T-helper 2 cell (primary cell): ENCODE data around the gene RPL27.
A peak's percentile ranks its signal among the peaks of the same experiment; 100 is the strongest.
"Not testable (repeated sequence)": the region's sequence is repeated elsewhere in the genome, so short reads cannot be mapped to it uniquely, and the experiment has no call there.

Experiments
- DNase-seq, 5 experiments: peaks; one replicate each; pipeline versions ENCODE4 v3.0.0 to v3.0.0-alpha.2; 2012 to 2022

Gene RPL27

GRCh38 chr17:42993913-42994312 is 4.3 kb upstream of the RPL27 start:
- not testable (repeated sequence) for DNase-seq

GRCh38 chr17:42997390-42997983 is 732 bp upstream of the RPL27 start:
- no peak for DNase-seq

- no peak for DNase-seq
Measured at GRCh38 chr17:42999003-42999525, 845 bp downstream of the RPL27 start.

GRCh38 chr17:43000894-43001293 is 2.7 kb downstream of the RPL27 start:
- DNase-seq: not testable (repeated sequence)

- no peak for DNase-seq
Measured at GRCh38 chr17:43003542-43004172, 5.4 kb downstream of the RPL27 start.

GRCh38 chr17:43006639-43007551 is 8.7 kb downstream of the RPL27 start, which contains the start of gene IFI35:
TSS of gene IFI35 (plus strand) at chr17:43006784. CDS start at chr17:43006948, 164 bp downstream.
- peak; percentile 52 to 92 (median 73) for DNase-seq

DNA sequence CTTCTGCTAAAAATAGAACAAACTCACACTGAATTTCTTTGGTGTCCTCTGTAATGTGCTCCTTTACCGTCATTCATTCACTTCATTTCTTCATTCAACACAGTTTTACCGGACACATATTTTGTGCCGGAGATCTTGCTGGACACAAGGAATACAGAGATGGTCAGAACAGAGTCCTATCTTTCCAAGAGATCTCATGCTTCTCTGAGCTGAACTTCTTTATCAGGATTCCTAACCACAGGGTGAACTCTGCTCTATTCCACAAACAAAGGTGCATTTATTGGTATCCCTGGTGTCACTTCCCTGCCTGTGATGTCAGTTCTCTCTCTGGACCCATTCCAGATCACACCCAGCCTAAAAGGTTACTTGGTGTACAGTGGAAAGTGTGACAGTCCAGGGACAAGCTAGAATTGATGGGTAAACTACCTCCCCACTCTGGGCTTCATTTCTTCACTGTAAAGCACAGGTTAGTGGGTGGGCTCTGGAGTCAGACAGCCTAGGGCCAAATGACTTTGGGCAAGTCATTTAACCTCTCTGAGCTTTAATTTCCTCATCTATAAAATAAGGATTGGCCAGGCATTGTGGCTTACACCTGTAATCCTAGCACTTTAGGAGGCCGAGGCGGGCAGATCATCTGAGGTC is 12.6 kb downstream of the RPL27 start:
- no peak for DNase-seq

DNA sequence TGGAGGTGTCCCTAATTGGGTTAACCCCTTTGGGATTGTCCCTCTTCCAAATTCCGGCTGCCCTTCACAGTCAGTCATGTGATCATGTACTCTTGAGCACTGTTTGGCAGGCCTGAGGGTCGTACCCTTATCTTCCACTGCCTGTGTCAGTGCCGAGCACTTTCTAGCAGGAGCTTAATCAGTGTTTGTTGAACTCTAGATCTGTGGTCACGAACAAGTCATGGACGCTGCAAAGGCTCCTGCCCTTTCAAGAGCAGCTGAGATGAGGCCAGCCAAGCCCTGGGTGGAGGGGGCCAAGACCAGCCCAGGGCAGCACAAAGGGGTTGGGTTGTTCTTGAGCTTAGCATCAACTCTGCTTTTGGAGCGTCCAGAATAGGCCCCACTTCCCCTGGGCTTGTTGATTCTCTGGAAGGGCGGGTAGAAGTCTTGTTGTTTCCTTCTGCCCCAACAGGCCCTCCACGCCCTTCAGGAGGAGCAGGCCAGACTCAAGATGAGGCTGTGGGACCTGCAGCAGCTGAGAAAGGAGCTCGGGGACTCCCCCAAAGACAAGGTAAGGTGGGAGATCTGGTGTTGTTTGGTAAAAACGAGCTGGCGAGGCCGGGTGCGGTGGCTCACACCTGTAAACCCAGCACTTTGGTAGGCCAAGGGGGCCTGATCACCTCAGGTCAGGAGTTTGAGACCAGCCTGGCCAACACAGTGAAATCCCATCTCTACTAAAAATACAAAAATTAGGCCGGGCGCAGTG is 13.7 kb downstream of the RPL27 start:
- DNase-seq: no peak

- DNase-seq: no peak
Measured at GRCh38 chr17:43013296-43013695, 15.1 kb downstream of the RPL27 start.

DNA sequence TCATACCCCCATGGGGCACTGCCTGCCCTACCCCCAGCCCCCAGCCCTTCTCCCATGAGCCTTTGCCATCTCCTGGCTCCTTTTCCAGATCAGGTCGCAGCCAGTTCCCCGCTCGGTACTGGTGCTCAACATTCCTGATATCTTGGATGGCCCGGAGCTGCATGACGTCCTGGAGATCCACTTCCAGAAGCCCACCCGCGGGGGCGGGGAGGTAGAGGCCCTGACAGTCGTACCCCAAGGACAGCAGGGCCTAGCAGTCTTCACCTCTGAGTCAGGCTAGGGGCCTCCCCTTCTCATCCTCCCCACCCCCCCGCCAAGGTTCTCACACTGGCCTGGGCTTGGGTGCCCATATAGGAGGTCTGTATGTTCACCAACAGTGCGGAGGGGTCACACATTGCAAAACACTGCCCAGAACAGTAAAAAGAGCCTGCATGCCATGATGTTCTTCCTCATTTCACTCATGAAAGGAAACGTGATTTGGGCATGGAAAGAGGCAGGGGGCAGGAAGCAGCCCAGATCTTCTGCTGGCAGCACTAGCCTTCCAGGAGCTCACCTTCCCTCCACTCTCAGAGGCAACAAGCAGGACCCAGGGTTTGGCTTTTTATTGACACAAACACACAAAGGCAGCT is 15.9 kb downstream of the RPL27 start:
- DNase-seq: no peak

GRCh38 chr17:43014649-43015542 is 16.7 kb downstream of the RPL27 start:
- no peak for DNase-seq

- no peak for DNase-seq
Measured at GRCh38 chr17:43015579-43015978, 17.4 kb downstream of the RPL27 start.

GRCh38 chr17:43016216-43016615 is 18.0 kb downstream of the RPL27 start:
- no peak for DNase-seq

DNA sequence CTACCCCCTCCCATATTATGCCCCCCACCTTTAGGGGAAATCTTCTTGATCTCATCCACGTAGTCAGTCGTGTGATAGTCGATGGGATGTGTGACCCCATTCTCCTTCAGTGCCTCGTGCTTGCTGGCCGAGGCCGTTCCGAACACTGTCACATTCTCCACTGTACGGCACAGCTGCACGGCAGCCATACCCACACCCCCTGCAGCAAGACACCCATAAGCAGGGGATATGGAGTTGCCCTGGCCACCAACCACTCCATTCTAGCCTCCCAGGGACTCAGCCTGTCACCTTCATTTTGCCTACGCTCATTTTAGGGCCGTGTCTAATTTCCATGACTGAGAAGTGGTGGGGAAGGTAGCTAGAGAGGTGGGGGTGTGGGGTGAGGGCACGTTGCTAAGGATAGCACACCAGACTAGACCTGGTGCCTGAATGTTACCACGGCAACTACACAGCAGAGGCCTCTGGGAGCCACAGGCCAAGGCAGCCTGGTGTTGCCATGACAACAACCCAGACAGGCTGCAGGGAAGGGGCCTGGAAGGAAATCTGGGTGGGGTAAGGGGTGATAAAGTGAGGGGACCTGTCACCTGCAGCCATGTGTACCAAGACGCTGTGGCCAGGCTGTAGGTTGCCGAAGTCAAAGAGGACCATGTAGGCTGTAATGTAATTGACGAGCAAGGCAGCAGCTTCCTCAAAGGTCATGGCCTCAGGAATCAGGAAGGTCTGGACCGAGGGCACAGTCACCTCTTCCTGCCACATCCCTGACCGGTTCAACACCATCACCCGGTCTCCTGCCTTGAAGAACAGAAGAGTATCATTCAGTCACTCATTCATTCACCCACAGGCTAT is 20.0 kb downstream of the RPL27 start:
- peak in 2 of 5 experiments; percentile 26 to 55 for DNase-seq

DNA sequence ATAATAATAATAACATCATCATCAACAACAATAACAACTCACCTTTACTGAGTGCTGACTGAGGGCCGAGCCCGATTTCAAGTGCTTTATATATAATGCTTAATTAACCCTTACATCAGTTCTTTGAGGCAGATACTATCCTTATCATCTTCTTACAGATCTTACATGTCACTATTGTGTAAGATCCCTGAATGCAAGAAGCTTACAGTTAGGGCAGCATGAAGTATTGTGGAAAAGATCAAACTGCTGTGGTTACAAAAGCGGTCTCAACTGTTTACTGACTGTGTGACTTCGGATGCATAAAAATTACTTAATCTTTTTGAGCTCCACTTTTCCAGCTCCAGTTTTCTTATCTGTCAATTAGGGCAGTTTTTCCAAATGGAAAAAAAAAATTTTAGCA is 20.7 kb downstream of the RPL27 start:
- no peak for DNase-seq

DNA sequence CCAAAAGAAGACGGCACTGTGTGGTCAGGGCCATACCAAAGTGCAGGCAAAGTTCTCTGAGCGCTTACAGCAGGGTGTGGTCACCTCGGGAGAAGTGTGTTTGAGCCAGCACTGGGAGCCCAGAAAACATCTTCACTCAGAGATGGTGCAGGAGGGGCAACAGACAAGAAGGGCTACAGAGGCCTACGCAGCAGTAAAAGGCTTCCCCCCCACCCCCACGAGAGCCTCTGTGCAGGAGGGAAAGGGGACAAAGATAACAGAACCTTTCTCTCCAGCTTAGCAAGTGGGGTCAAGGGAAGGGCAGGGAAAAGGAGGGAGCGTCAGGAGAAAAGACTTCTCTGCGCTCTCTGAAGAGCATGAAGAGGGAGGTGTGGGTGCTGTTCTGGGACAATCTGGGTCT is 21.2 kb downstream of the RPL27 start:
- DNase-seq: no peak

DNA sequence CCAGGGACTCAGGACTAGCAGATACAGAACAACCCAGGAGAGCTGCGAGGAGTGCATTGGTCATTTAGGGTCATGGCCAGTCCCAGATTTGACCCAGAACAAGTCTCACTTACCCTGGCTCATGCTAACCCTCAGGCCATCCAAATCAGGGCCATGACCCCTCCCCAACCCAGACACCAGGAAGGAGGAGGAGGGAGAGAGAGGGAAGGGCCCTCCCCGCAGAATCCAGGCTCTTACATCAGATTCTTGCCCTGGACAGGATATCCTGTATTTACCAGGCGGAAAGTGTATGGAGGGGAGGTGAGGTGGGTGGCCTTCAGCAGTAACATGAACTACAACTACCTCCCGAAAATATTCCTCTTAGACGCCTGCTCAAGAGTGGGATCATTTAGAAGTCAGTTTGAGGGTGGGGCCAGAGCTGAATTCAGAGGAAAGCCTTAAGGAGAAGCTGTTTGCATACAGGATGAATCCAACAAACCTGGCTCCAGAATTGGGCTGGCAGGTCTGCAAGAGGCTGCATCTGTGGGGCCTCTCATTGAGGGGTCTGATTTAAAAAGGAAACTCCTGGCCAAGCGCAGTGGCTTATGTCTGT is 21.9 kb downstream of the RPL27 start:
- no peak for DNase-seq

GRCh38 chr17:43020789-43021740 is 22.8 kb downstream of the RPL27 start:
- DNase-seq: peak in 3 of 5 experiments; percentile 11 to 35 (median 30)
